Vein endothelial cell (primary cell): ENCODE results near the gene OR7C2. TPM values are rescaled to one million over a fixed set of nuclear protein-coding genes. Genes with fewer than 3 reads are reported as not detected.

Experiments
- total RNA-seq: library from RNA; depleted of rRNA; stranded (reverse); fragments of >200 nt; gene quantifications from 2 replicates; pipeline ENCODE4 v1.2.3, GENCODE V29; 2012

The OR7C2 gene
- not detected in 2 replicates for total RNA-seq

GRCh38 chr19:14941189-14941588 is at the start of gene OR7C2:
Gene OR7C2 (plus strand): TSS chr19:14941489. CDS start chr19:14941489, 0 bp downstream.

GRCh38 chr19:14979476-14980255 is 38.4 kb downstream of the OR7C2 start, which contains the start of gene SLC1A6:
Gene SLC1A6 (minus strand): TSS chr19:14979864. CDS start chr19:14972910, 6,954 bp downstream.

Other genes with a start within 250 kb of the OR7C2 start
- not detected in 2 replicates for gene ADGRE2, start 162.9 kb upstream of the OR7C2 start, total RNA-seq
- not detected in 2 replicates for gene OR7A5, start 106.3 kb upstream of the OR7C2 start, total RNA-seq
- gene OR7C1, start 106.3 kb upstream of the OR7C2 start, total RNA-seq: not detected in 2 replicates
- gene OR7A10, start 92.6 kb upstream of the OR7C2 start, total RNA-seq: not detected in 2 replicates
- not detected in 2 replicates for gene OR7A17, start 55.4 kb upstream of the OR7C2 start, total RNA-seq
- gene SLC1A6, start 38.4 kb downstream of the OR7C2 start, total RNA-seq: not detected in 2 replicates
- gene CASP14, start 108.0 kb downstream of the OR7C2 start, total RNA-seq: not detected in 2 replicates
- not detected in 2 replicates for gene OR1I1, start 140.7 kb downstream of the OR7C2 start, total RNA-seq
- gene SYDE1, start 165.9 kb downstream of the OR7C2 start, total RNA-seq: 24.4 and 25.8 TPM in 2 replicates